C4-2B (cell line): ENCODE results near the gene GRIP1.

Experiments
- ZFX ChIP-seq: fragments of 450-650 bp; IDR thresholded peaks from 2 replicates; pipeline ENCODE4 v1.6.1; 2017
- TF ChIP-seq, protein P1 (sequence below): fragments of 450-650 bp; conservative IDR thresholded peaks from 2 replicates; pipeline ENCODE4 v1.5.1; 2017; ENCODE audit warnings: mild to moderate bottlenecking

DNA sequence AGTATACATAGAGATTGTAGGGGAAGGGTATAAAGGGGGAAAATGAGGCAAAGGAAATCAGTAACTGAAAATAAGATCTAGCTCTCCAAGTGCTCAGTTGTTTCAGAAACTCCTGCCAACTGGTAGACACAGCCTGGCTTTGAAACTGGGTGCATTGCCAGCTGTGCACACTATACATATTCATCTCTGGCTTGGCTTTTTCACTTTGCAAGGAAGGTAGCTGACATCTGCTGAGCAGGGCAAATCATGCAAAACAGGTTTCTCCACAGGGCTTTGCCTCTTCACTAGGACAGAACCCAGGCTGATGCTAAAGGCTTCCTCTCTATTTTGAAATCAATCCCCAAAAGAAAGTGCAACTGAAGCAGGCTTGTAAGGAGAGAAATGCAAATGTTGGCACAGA is 275.1 kb downstream of the GRIP1 start:
- TF ChIP-seq, protein P1, sequence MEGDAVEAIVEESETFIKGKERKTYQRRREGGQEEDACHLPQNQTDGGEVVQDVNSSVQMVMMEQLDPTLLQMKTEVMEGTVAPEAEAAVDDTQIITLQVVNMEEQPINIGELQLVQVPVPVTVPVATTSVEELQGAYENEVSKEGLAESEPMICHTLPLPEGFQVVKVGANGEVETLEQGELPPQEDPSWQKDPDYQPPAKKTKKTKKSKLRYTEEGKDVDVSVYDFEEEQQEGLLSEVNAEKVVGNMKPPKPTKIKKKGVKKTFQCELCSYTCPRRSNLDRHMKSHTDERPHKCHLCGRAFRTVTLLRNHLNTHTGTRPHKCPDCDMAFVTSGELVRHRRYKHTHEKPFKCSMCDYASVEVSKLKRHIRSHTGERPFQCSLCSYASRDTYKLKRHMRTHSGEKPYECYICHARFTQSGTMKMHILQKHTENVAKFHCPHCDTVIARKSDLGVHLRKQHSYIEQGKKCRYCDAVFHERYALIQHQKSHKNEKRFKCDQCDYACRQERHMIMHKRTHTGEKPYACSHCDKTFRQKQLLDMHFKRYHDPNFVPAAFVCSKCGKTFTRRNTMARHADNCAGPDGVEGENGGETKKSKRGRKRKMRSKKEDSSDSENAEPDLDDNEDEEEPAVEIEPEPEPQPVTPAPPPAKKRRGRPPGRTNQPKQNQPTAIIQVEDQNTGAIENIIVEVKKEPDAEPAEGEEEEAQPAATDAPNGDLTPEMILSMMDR = no peak
- TF ChIP-seq ZFX = no peak
